NCI-H1694 (cell line): Measurements from ENCODE around the gene FAM234B.
"Not testable (repeated sequence)": the region's sequence is repeated elsewhere in the genome, so short reads cannot be mapped to it uniquely, and the experiment has no call there.

Experiments
- DNase-seq: peaks from one replicate; lab custom pipeline; 2025; lab: John Stamatoyannopoulos, UW

Gene FAM234B

DNA sequence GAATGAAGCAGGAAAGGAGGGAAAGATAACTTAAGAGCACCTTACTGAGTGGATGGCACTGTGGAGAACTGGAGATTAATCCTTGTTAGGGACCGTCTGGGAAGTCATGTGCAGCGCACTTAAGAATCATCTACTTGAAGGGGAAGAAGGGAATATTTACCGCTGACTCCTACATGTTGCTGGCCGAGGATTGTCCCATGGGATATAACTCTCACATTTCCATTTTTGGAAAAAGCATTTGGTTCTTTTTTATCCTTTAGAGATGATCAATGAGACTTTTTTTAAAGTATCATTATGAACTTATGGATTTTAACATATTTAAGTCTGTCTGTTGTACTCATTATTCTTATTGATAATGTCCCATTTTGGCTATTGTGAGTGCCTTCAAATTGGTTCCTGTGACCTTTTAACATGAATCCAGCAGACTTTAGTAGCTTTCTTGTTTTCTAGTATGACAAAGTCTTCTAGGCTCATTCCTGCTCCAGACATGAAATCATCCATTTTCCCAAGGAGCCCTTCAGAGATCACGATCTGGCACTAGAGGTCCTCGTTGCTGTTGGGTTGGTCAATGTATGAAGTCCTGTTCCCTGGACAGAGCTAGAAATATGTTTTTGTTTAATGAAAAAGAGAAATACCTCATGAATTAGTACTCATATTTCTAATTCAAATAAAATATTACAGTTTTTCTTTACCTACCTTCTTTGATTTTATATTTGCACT lies 20.2 kb upstream of the FAM234B start:
- no peak for DNase-seq

DNA sequence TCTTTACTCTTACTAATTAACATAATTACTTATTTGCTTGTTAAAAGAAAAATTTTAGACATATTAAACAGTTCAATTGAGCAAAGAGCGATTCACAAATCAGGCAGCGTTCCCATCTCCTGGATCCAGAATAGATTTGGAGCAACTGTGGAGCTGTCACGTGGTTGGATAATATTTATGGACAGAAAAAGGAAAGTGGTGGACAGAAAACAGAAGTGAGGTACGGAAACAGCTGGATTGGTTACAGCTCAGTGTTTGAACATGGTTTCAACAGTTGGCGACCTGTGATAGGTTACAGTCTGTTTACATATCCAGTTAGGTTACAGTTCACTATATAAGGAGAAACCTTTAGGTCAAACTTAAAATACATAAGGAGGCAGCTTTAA lies 19.7 kb upstream of the FAM234B start:
- no peak for DNase-seq

DNA sequence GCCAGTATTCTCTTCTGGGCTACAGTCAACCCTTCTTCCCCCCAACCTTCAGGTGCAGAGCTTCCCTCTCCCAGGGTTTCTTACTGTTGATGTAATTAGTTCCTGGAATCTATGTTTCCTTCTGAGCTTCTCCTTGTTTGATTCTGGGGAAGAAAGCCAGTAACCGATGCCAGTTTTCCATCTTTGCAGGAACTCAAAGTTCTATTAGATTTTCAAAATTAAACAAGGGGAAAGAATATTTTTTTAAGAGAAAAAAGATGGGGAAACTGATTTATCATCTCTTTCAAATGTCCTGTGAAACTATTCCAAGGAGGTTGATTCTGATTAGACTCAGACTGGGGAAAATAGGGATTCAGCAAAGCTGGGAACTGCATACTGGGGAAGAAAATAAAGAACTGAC lies 17.9 kb upstream of the FAM234B start:
- no peak for DNase-seq

DNA sequence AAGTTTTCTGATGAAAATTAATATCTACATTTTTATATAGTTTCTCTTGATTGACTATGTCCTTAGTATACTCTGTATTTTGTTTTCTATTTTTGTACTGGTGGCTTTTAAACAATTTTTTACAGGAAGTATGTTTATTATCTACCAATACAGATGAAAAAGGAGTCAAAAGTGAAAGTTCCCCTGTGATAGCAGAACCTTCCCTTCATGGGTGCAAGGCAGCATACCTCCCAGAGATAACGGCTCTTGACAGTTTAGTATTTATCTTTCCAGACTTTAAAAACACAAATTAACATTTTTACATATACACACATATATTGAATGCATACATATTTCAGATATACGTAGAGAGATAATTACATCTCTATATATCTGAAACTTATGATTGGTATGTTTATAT lies 17.1 kb upstream of the FAM234B start:
- no peak for DNase-seq

DNA sequence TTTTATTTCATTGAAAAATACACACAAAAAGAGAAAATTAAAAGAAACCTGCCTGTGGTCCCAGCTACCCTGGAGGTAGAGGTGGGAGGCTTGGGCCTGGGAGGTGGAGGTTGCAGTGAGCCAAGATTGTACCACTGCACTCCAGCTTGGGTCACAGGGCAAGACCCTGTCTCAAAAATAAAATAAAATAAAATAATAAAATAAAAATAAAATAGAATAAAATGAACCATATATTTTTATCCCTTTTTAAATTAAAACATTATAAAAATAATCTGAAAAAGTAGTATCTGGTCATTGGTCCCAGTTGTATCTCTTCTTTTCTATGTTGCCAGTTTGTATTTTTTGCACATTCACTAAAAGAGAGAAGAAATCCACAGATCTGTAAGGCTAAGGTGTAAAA lies 16.7 kb upstream of the FAM234B start:
- no peak for DNase-seq

DNA sequence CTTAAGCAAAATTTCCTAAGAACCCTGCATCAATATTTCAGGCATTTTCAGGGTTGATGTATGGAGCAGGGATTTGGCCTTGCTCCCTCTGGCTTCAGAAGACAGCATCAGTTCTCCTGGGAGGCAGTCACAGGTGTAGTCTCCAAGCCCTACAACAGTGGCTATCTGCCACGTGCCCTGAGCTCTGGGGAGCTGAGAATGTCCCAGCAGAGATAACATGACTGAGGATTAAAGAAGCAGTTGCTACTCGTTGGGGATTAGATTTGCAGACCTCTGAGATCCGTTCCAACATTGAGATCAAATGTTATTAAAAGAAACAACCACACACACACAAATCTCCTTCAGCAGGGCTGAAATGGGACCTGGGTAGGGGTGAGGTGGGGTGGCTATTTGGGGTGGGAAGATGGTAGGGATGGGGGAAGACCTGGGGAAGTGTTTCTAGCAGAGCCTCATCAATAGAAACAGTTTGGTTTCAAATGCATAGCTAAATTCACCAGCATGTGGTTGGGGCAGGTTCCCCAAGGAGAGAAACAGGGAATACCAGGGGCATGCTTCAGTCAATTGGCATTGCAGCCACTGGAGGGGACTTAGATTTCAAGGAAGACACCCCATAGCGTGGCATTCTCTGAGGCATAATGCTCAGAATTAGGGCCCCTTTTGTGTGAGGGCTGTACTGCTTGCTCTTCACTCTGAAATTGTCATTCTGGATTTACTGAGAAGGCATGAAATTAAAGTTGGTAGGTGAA lies 15.2 kb upstream of the FAM234B start:
- no peak for DNase-seq

DNA sequence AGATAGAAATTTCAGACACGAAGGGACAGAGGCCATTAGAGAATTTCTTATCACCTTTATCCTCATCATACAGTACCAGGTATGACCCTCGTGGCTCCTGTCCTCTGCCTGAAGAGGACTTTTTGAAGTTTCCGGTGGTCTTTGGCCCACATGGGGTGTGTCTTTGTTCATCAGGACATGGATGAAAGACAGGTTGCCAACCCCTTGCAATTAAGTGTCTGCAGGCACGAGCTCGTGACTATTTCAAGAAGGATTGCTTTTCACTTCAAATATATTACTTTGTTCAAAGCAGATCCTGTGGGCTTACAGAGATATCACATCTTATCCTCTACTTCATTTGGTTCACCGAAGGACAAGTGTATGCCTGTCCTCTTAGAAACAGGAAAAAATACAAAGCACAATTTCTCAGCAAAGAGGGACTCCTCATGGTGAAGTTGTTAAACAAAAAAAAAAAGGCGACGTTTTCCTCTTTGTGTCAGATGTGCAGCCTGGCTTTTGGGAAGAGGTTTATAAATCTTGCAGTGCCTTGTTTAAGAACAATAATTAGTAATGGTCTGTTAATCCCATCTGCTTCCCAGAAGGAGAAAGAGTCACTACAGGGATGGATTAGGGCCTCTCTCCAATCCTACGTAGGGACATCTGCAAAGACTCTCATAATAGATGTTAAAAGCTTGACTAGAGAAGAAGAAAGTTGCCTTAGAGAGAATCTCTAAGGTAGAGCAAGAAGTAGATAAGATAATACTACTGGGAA lies 13.5 kb upstream of the FAM234B start:
- no peak for DNase-seq

DNA sequence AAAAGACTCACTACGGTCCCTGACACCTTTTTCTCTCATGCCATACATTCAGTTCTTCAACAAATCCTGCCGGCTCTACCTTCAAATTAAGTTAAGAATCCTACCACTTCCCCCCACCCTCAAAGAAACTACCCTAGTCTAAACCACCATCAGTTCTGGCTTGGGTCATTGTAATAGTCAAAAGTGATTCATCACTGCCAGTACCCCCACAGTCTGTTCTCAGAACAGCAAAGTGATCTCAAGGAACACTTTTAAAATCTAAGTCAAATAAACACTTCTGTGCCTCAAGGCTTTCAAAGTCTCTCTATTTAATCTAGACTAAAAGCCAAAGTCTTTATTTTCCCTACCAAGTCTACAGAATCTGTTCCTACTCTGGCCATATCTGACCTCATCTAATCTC lies 12.0 kb upstream of the FAM234B start:
- DNase-seq, result no peak

DNA sequence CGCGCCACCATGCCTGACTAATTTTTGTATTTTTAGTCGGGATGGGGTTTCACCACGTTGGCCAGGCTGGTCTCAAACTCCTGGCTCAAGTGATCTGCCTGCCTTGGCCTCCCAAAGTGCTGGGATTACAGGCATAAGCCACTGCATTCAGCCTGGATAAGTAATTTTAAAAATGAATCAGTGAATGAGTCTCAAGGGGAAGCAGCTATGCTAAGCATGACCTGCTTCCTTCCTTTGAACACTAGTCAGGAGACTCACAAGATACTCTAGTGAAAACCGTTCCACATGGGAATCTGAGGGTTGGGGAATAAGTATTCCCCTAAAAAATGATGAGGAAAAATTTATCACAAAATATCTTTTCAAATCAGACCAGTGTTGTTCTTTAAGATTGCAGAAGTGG lies 10.7 kb upstream of the FAM234B start:
- no peak for DNase-seq

DNA sequence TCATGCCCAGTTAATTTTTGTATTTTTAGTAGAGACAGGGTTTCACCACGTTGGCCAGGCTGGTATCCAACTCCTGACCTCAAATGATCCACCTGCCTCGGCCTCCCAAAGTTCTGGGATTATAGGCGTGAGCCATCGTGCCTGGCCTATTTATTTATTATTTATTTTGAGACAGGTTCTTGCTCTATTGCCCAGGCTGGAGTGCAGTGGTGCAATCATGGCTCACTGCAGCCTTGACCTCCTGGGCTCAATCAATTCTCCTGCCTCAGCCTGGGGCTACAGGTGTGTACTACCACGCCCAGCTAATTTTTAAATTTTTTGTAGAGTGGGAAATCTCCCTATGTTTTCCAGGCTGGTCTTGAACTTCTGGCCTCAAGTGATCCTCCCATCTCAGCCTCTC lies 8.8 kb upstream of the FAM234B start:
- DNase-seq, result not testable (repeated sequence)

DNA sequence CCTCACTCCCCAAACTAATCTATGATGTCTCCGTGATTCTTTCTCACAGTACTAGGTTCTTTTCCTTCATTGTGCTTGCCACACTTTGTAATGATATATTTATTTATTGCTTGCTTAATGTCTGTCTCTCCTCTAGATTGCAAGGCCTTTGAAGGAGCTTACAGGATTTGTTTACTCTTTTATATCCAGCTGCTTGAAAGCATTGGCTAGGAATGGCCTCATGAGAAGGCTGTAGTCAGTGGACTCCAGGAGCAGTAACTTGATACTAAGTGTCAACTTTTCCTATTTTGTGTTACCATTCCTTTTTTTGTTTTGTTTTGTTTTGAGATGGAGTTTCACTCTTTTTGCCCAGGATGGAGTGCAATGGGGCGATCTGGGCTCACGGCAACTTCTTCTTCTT lies 7.3 kb upstream of the FAM234B start:
- no peak for DNase-seq

DNA sequence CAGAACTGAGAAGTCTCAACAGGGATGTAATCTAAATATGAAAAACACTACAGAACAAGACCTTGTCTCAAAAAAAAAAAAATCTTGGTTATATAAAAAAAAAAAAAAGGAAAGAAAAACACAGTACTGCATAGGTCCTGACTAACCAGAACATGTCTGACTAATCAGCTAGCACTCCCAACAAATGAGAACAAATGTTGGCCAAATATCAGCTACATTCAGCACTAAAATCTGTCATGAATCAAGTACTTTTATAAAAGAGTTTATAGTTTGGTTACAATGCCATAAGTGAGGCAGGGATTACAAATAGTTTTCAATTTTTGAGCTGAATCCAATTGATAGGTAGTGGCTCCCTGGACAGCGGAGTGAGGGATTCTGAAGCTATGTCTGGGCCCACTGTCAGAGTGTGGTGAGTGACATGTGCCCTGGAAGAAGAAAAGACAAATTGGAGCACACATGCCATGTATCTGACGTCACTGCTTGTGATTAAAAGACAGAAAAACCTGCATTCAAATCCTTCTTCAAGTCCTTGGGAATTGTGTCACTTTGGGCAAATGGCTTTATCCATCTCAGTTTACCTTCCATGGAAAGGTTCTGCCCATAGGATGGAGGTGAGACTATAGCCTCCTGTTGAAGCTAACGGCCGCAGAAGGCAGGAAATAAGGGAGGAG lies 5.6 kb upstream of the FAM234B start:
- DNase-seq, result no peak

DNA sequence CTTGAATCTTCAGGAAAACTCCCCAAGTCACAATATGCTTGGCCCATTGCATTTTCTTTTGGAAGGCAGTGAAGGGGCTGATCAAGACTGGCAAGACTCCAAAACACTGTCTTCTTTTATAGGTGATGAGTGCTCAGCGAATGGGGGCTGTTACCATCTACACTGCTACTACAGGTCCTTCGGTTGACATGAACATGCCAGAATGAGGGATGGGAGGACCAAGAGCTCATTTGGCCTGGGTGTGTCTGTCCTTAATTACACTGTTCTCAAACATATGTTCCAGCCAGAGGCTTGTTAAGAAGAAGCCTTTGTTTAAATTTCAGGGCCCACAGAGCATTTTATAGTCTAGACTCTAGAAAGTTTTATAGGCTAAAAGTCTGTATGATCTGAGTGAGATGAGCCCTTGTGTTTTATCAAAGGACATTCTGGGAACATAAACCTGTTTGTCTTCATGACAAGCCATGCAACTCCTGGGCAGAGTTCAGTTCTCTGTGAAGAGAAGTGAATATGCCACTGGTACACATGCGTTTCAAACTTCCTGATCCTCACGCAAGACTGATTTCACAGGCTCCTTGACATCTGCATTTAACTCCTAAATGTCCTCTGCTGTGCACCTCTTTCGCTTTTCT lies 4.7 kb upstream of the FAM234B start:
- DNase-seq, result peak; percentile 25

DNA sequence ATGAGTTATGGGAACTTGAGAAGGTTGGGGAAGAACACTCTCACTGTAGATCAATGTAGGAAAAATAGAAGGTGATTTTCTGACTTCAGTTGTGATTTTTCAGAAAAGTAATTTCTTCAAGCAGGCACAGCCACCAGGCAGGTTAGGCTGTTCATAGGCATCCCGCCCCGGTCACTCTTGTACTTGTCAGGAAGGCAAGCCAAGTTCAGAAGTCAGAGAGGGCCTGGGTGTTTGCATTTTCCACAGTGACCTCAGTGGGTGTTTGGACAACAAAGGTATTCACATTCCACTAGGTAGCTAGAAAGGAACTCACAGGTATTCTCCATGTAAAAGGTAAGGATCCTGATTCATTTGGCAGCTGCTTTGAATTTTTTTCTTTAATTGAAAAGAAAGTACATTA lies 3.0 kb upstream of the FAM234B start:
- DNase-seq, result no peak

DNA sequence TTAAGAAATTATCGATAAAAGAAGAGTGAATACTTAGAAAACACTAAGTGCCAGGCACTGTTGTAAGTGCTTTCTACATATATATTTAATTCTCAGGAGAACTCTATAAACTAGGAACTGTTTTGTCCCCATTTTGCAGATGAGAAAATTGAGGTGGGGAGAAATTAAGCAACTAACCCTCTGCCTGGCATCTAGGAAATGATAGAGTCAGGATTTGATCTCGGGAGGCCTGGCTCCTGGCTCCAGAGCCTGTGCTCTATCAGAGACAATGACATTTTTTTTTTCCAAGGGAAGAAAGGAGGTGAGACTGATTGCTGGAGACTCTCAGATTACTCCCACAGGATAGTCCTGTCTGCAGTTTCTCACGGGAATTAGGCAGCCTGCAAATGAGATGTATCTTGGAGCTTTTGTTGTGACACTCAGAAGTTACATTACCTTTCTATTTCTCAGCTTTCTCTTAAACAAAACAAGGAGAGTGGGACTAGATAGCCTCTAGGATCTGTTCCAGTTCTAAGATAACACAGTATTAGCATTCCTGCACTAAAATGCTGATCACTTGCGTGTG lies 1.4 kb upstream of the FAM234B start:
- no peak for DNase-seq

DNA sequence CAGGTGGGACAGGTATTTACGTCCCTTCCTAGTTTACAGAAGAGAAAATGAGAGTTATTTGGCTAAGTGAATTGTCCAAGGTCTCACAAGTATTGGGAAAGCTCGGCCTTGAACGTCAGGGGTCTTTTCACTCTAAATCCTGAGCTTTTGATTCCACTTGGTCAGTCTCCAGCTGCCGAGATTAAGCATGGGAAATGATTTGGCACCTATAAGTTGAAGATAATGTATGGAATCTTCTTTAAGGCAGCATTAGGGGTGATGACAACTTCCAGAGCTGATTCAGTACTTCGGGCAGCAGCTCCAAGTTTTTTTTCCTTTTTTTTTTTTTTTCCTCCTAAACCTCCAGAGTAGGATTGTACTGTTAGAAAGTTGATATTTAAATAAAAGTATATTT lies 722 bp downstream of the FAM234B start:
- DNase-seq, result no peak

DNA sequence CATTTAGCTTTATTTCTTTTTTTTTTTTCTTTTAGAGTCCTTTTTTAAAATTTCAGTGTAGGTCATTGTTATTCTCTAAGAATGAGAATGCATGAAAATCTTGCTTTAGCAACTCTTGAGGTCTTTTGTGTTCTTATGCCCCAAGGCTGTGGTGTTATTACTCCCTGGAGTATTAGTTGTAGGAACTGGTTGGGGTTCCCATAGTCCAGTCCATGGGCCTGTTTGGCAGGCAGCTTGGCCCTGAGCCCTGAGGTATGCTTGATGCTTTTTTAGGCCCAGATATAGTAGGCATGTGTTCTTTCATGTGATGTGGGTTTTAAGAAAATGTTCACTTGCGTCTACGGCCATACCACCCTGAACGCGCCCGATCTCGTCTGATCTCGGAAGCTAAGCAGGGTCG lies 1.6 kb downstream of the FAM234B start:
- no peak for DNase-seq

DNA sequence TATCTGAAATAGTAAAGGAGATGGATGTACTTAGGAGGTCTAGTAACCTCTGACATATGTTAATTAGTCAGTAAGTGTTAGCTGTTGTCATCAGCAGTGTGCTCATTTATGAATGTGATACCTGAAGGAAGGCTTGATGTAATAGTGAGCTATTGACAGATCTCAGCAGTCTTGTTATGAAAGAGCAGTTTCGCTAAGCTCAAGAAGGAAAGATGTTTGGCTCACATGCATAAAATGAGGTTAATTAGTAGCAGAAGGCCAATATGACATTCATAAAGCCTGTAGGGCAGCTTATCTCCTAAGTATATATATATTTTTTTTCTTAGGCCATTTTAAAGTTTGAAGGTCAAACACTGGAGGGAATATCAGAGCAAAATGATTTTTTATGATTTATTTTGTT lies 2.8 kb downstream of the FAM234B start:
- no peak for DNase-seq

DNA sequence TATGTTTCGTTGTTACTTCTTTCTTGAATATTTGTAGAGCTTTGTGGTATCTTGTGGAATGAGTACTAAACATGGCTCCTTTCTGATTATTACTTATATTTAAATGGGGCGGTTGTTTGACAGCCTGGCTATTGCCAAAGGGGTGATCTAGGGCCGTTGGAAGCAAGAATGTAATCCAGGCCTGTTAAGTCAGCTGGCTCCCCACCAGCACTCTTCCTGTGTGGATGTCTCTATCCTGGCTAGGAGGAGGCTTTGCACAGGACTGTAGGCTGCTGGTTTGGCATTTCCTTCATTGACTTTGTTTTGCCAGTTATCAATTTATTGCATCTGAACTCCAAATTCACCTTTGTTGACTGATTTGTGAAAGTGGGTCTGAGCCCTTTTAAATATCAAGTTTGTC lies 5.6 kb downstream of the FAM234B start:
- DNase-seq, result no peak

DNA sequence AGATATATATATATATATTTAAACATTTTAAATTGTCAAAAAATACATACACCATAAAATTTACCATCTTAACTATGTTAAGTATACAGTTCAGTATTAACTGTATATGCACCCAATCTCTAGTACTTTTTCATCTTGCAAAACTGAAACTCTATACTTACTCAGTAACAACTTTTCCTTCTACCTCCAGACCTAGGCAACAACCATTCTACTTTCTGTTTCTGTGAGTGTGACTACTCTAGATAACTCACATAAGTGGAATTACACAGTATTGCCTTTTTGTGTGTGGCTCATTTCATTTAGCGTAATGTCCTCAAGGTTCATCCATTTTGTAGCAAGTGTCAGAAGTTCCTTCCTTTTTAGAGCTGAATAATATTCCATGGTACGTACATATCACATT lies 8.2 kb downstream of the FAM234B start:
- no peak for DNase-seq

DNA sequence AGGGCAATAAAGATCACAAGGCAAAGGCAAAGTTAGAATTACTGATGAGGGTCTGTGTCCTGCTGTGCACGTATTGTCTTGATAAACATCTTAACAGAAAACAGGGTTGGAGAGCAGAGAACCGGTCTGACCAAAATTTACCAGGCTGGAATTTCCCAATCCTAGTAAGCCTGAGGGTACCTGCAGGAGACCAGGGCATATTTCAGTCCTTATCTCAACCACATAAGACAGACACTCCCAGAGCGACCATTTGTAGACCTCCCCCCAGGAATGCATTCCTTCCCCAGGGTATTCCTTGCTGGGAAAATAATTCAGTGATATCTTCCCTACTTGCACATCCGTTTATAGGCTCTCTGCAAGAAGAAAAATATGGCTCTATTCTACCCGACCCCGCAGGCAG lies 9.4 kb downstream of the FAM234B start:
- not testable (repeated sequence) for DNase-seq

DNA sequence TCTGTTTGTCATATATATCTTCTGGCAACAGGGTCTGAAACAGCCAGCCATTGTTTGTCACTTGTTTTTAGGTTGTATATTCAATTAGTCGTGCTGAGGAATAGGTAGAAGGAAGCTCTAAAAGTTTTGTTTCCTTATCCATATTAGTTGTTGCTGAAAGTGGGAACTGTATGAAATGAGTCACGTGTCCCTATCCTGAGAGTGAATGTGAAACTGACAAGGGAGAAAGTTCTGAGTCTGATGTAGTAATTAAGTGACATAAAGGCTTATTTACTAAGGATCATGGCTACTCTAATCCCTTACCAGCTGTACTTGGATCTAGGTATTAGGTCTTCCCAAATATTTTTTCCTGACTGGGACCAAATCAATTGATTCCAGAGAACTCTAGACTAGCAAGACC lies 16.4 kb downstream of the FAM234B start:
- DNase-seq, result no peak
